Lower leg skin (tissue), 3 donors: ENCODE measurements around the gene RBM20.
"Not testable (repeated sequence)": the region's sequence is repeated elsewhere in the genome, so short reads cannot be mapped to it uniquely, and the experiment has no call there.

ENCODE experiments used
- POLR2A ChIP-seq, 2 donors: fragments of 450-650 bp; IDR thresholded peaks; one replicate each; pipeline ENCODE4 v1.6.1; 2016 to 2017; ENCODE audit warnings: antibody characterized with exemption in 2 of 2, mild to moderate bottlenecking in 1 of 2, moderate library complexity in 1 of 2
- TF ChIP-seq, protein P1 (sequence below), 3 donors: fragments of 450-650 bp; IDR thresholded peaks; one replicate each; pipeline ENCODE4 v1.5.1; 2016; ENCODE audit warnings: antibody characterized with exemption in 3 of 3, mild to moderate bottlenecking in 3 of 3, moderate library complexity in 2 of 3

DNA sequence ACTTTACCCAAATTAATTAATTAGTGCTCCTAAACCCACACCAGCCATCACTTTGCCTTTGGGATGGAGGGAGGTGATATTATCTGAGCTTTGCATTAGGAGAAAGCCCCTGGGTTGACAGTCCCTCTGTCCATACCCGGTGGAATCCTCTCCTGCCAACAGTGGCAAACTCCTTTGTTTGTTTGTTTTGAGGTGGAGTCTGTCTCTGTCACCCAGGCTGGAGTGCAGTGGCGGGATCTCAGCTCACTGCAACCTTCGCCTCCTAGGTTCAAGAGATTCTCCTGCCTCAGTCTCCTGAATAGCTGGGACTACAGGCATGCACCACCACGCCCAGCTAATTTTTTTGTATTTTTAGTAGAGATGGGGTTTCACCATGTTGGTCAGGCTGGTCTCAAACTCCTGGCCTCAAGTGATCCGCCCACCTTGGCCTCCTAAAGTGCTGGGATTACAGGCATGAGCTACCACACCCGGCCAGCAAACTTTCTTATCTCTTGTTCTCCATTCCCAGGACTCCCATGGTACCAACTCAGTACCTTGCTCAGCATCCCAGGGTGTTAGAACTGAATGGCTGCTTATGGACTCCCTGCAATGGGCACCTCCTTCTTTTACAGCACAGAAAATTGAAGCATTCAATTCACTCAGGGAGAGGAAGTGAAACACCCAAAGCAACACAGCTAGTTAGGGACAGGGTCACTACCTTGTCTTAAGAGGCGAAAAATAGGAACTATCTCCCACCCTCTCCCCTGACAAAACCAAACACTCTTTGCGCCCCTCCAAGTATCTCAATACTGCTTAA, 223.1 kb downstream of the RBM20 start:
- TF ChIP-seq, protein P1, sequence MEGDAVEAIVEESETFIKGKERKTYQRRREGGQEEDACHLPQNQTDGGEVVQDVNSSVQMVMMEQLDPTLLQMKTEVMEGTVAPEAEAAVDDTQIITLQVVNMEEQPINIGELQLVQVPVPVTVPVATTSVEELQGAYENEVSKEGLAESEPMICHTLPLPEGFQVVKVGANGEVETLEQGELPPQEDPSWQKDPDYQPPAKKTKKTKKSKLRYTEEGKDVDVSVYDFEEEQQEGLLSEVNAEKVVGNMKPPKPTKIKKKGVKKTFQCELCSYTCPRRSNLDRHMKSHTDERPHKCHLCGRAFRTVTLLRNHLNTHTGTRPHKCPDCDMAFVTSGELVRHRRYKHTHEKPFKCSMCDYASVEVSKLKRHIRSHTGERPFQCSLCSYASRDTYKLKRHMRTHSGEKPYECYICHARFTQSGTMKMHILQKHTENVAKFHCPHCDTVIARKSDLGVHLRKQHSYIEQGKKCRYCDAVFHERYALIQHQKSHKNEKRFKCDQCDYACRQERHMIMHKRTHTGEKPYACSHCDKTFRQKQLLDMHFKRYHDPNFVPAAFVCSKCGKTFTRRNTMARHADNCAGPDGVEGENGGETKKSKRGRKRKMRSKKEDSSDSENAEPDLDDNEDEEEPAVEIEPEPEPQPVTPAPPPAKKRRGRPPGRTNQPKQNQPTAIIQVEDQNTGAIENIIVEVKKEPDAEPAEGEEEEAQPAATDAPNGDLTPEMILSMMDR (IDR thresholded peaks at IDR 0.05): not testable (repeated sequence)
- TF ChIP-seq POLR2A (IDR thresholded peaks at IDR 0.05): not testable (repeated sequence)
